Mesothelial cell of epicardium (in vitro differentiated cells): ENCODE measurements around the gene ROBO1. TPM values are rescaled to one million over a fixed set of nuclear protein-coding genes. Genes with fewer than 3 reads are reported as not detected.

ENCODE experiments used
- DNase-seq, 2 experiments: peaks; one replicate each; pipeline ENCODE4 v3.0.0; 2021; ENCODE audit warnings: low spot score in 2 of 2; ENCODE audit not compliant: unreplicated experiment in 2 of 2
- H3K27ac Mint-ChIP-seq: 2 replicates; pipeline ENCODE4 v1.8.0; 2021; ENCODE audit warnings: mixed read lengths
- H3K27me3 Mint-ChIP-seq: 2 replicates; pipeline ENCODE4 v1.8.0; 2021; ENCODE audit warnings: low read depth, mixed read lengths
- H3K36me3 Mint-ChIP-seq: 2 replicates; pipeline ENCODE4 v1.8.0; 2021; ENCODE audit warnings: mixed read lengths
- H3K4me1 Mint-ChIP-seq: 2 replicates; pipeline ENCODE4 v1.8.0; 2021; ENCODE audit warnings: mixed read lengths
- H3K4me3 Mint-ChIP-seq: 2 replicates; pipeline ENCODE4 v1.8.0; 2021; ENCODE audit warnings: mild to moderate bottlenecking, moderate library complexity, mixed read lengths
- H3K9me3 Mint-ChIP-seq: 2 replicates; pipeline ENCODE4 v1.8.0; 2021; ENCODE audit warnings: mixed read lengths
- CTCF ChIP-seq: fragments of 200-600 bp; sonication (generic); IDR thresholded peaks from one replicate; pipeline ENCODE4 v1.5.0; 2021; ENCODE audit warnings: antibody characterized with exemption; ENCODE audit not compliant: unreplicated experiment
- total RNA-seq: library from RNA; stranded (reverse); gene quantifications from 3 replicates; pipeline ENCODE4 v1.2.1, GENCODE V29; 2021

The ROBO1 gene
- total RNA-seq, 1 donor from 2014 or later: 143 TPM

- peaks cover 4% of the 10 kb centered on the region for H3K9me3 Mint-ChIP-seq
- H3K4me3 Mint-ChIP-seq: no peak overlapping the region
- H3K36me3 Mint-ChIP-seq: no peaks in the 10 kb centered on the region
- TF ChIP-seq CTCF: no peak
- no peak overlapping the region for H3K27ac Mint-ChIP-seq
- no peaks in the 10 kb centered on the region for H3K27me3 Mint-ChIP-seq
- H3K4me1 Mint-ChIP-seq: peaks cover 23% of the 10 kb centered on the region
- no peak for DNase-seq
These were observed 403.0 kb downstream of the ROBO1 start for GRCh38 chr3:79364784-79365183.

- no peak for TF ChIP-seq CTCF
- Mint-ChIP-seq H3K4me1 (peaks cover 18% of the 10 kb centered on the region), H3K4me3 (no peak overlapping the region), H3K9me3 (peaks cover 4% of the 10 kb centered on the region), H3K36me3 (no peaks in the 10 kb centered on the region), H3K27me3 (no peaks in the 10 kb centered on the region), H3K27ac (no peak overlapping the region)
- DNase-seq: no peak
These were observed 405.1 kb downstream of the ROBO1 start for GRCh38 chr3:79362571-79363270.

GRCh38 chr3:79361748-79362378 lies 405.9 kb downstream of the ROBO1 start:
- H3K4me1 Mint-ChIP-seq: peaks cover 21% of the 10 kb centered on the region
- TF ChIP-seq CTCF: peak; percentile 79
- no peaks in the 10 kb centered on the region for H3K36me3 Mint-ChIP-seq
- H3K4me3 Mint-ChIP-seq: no peak overlapping the region
- H3K9me3 Mint-ChIP-seq: peaks cover 4% of the 10 kb centered on the region
- H3K27ac Mint-ChIP-seq: no peak overlapping the region
- no peaks in the 10 kb centered on the region for H3K27me3 Mint-ChIP-seq
- no peak for DNase-seq

GRCh38 chr3:79358327-79358726 lies 409.5 kb downstream of the ROBO1 start:
- no peak overlapping the region for H3K4me3 Mint-ChIP-seq
- peaks cover 21% of the 10 kb centered on the region for H3K4me1 Mint-ChIP-seq
- H3K36me3 Mint-ChIP-seq: no peaks in the 10 kb centered on the region
- H3K27ac Mint-ChIP-seq: no peak overlapping the region
- TF ChIP-seq CTCF: no peak
- no peaks in the 10 kb centered on the region for H3K27me3 Mint-ChIP-seq
- DNase-seq: no peak
- H3K9me3 Mint-ChIP-seq: peaks cover 4% of the 10 kb centered on the region

GRCh38 chr3:79354179-79354688 lies 413.6 kb downstream of the ROBO1 start:
- Mint-ChIP-seq H3K9me3 (peaks cover 4% of the 10 kb centered on the region), H3K27me3 (no peaks in the 10 kb centered on the region), H3K4me3 (no peak overlapping the region), H3K27ac (no peak overlapping the region), H3K36me3 (no peaks in the 10 kb centered on the region), H3K4me1 (peaks cover 23% of the 10 kb centered on the region)
- TF ChIP-seq CTCF: no peak
- no peak for DNase-seq
